ENCODE measurements around the gene SYTL3. TPM values are rescaled to one million over a fixed set of nuclear protein-coding genes. Genes with fewer than 3 reads are reported as not detected.
A peak's percentile ranks its signal among the peaks of the same experiment; 100 is the strongest.

The SYTL3 gene
- total and polyA plus RNA-seq, 10 of the 15 experiments (the other 5 are each of a cell fraction or from before 2014, with no cell fraction given): 3.3 to 12.1 (median 6.9) TPM

DNA sequence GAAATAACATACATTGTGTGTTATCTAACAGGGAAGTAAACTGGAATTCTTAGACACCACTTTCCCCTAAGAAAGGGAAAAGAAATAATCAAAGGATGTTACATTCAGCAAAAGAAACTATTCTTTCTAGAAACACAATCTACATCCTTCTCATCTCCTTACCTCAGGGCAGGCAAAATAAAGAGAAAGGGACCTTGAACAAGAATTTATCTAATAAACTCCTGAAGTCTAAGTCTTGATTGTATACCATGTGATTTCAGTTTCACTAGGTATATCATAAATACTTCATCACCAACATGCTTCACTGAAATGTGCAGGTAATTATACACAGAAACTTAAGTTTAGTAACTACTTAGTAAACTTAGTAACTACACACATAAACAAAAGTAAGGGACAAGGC lies 154.4 kb downstream of the SYTL3 start (continued):
- TF ChIP-seq SUPT20H (IDR thresholded peaks at IDR 0.05; ENCODE audit: borderline replicate concordance, control insufficient read depth, low read depth, low read length): no peak

DNA sequence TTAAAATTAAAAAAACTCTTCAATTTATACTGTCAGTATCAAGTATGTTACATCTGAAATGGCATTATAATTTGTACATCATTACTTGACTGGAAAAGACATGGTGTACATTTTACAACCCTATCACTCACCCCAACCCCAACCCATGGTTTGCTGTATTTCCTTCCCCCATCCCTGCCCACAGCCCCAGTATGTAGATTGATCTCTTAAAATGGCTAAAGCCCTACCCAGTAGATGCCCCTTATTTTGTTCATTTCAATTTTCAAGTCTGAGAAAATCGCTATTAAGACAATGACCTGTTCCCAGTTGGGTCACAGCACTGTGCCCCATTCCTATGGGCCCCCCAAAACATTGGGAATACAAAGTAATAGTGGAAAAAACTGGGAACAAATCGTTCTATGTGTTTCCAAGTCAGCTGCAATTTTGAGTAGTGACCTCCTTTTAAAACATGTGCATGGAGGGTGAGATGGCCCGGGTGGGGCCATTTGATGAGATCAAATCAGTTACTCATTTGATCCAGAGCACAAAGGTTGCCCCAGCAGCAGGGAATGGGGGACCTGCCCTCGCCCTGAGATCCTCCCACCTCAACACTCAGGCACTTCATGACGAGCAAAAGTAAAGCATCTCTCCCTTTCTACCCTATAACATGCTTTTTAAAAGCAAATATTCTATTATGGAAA lies 156.0 kb downstream of the SYTL3 start:
- DNase-seq (ENCODE audit: low read depth, low spot score) (no peak), FAIRE-seq (no peak), ATAC-seq (no peak)
- ChIA-PET CTCF (interaction anchor here (0.9 to 5.2 kb wide), 2 partner anchors 11 to 234 kb away, joined by 3 to 45 read pairs; no protein-coding TSS in a partner anchor), SMC1A (ENCODE audit: uncharacterized antibody, unreplicated experiment) (interaction anchor here (1.1 to 5.6 kb wide), 2 partner anchors 11 to 138 kb away, joined by 3 to 73 read pairs; no protein-coding TSS in a partner anchor), POLR2A (interaction anchor here (1.0 kb wide), 1 partner anchor 10 kb away, joined by 3 read pairs; no protein-coding TSS in a partner anchor), RAD21 (ENCODE audit: unreplicated experiment) (interaction anchor here (1.4 to 4.1 kb wide), 4 partner anchors 8 to 64 kb away, joined by 3 to 36 read pairs (median 7); no protein-coding TSS in a partner anchor)
- H3K36me3 ChIP-seq (ENCODE audit: control insufficient read depth in 2 of 2, insufficient read depth in 2 of 2, low read length in 1 of 2): peaks cover 3 to 15% of the 10 kb centered on the region in 2 experiments
- H3K79me2 ChIP-seq (ENCODE audit: control insufficient read depth, insufficient read depth, low read length): peaks cover 93% of the 10 kb centered on the region
- no peaks in the 10 kb centered on the region for H3K9me3 ChIP-seq (replicated peaks; ENCODE audit: control insufficient read depth, insufficient read depth, low read length)
- H4K20me1 ChIP-seq (ENCODE audit: control insufficient read depth, insufficient read depth): peaks cover under 1% of the 10 kb centered on the region; the same call in 1 of the 2 replicates
- H3K4me1 ChIP-seq (ENCODE audit: control insufficient read depth, insufficient read depth, low read length): peaks cover 72% of the 10 kb centered on the region
- no peak overlapping the region for H3K9ac ChIP-seq (ENCODE audit: control insufficient read depth, insufficient read depth, low read length)
- TSS peak; percentile 13 for BruUV-seq (replicated peaks)
- H3K27me3 ChIP-seq (replicated peaks in 1 of 2; ENCODE audit: control insufficient read depth in 2 of 2, insufficient read depth in 2 of 2, low read length in 1 of 2): no peaks in the 10 kb centered on the region
- peak overlapping the region; percentile 1; the same call in 1 of the 2 replicates for H3K4me3 ChIP-seq
- WGBS (ENCODE audit: insufficient coverage, insufficient replicate concordance, low lambda C conversion rate, missing lambda C conversion rate): 35% methylated on average over 5 of the region's 5 CpGs
- no peak overlapping the region for H2AFZ ChIP-seq (ENCODE audit: control insufficient read depth, low read depth, low read length)
- TF ChIP-seq BRCA1 (IDR thresholded peaks at IDR 0.05; ENCODE audit: low read depth, low read length): no peak
- TF ChIP-seq ZNF384 (IDR thresholded peaks at IDR 0.05; ENCODE audit: borderline replicate concordance, low read depth, low read length): no peak
- TF ChIP-seq POLR2AphosphoS5 (IDR thresholded peaks at IDR 0.05; ENCODE audit: low read length): no peak
- no peak for TF ChIP-seq SMAD1 (IDR thresholded peaks at IDR 0.05; ENCODE audit: low read depth, partially characterized antibody)
- no peak for TF ChIP-seq POLR2AphosphoS2 (IDR thresholded peaks at IDR 0.05; ENCODE audit: low read depth, low read length)
- no peak for TF ChIP-seq JUND (IDR thresholded peaks at IDR 0.05; ENCODE audit: low read depth, low read length)
- no peak for TF ChIP-seq WRNIP1 (IDR thresholded peaks at IDR 0.05; ENCODE audit: borderline replicate concordance, low read depth, low read length)
- TF ChIP-seq, protein P1, sequence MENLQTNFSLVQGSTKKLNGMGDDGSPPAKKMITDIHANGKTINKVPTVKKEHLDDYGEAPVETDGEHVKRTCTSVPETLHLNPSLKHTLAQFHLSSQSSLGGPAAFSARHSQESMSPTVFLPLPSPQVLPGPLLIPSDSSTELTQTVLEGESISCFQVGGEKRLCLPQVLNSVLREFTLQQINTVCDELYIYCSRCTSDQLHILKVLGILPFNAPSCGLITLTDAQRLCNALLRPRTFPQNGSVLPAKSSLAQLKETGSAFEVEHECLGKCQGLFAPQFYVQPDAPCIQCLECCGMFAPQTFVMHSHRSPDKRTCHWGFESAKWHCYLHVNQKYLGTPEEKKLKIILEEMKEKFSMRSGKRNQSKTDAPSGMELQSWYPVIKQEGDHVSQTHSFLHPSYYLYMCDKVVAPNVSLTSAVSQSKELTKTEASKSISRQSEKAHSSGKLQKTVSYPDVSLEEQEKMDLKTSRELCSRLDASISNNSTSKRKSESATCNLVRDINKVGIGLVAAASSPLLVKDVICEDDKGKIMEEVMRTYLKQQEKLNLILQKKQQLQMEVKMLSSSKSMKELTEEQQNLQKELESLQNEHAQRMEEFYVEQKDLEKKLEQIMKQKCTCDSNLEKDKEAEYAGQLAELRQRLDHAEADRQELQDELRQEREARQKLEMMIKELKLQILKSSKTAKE (IDR thresholded peaks at IDR 0.05; ENCODE audit: low read depth, poor library complexity, severe bottlenecking): no peak
- no peak for TF ChIP-seq TAF1 (IDR thresholded peaks at IDR 0.05; ENCODE audit: borderline replicate concordance, low read depth, low read length)
- no peak for TF ChIP-seq MEF2A (IDR thresholded peaks at IDR 0.05; ENCODE audit: insufficient read depth, low read depth, low read length)
- no peak for TF ChIP-seq NFIC (IDR thresholded peaks at IDR 0.05; ENCODE audit: low read depth, low read length)
- TF ChIP-seq NR2C2 (IDR thresholded peaks at IDR 0.05; ENCODE audit: borderline replicate concordance, control insufficient read depth, insufficient read length, low read depth): no peak
- in situ Hi-C loops (cut with MboI) (no loop called here), intact Hi-C loops (cut with micrococcal nuclease; ENCODE audit: unreplicated experiment) (no loop called here)
- peak overlapping the region; percentile 42 for H3K27ac ChIP-seq (ENCODE audit: control insufficient read depth, insufficient read depth)
- peak overlapping the region; percentile 66 for H3K4me2 ChIP-seq (ENCODE audit: control insufficient read depth, insufficient read depth)

All from GM12878 (cell line).